Lung (tissue), 12 donors: ENCODE data around the gene VPS13D. TPM values are rescaled to one million over a fixed set of nuclear protein-coding genes. Genes with fewer than 3 reads are reported as not detected.

Experiments used
- ATAC-seq: fragments of 200-7000 bp; cut with Tn5 transposase; one replicate; pipeline ENCODE4 v1.9.1; 2020; ENCODE audit warnings: moderate number of reproducible peaks; ENCODE audit not compliant: insufficient read depth, low FRiP score
- DNase-seq, 3 donors: peaks; one replicate each; pipeline ENCODE4 v3.0.0-alpha.2; 2013 to 2017
- H3K27ac ChIP-seq, 2 donors: one replicate each; pipeline ENCODE4 v1.5.1; 2013; ENCODE audit warnings: mild to moderate bottlenecking in 2 of 2, moderate library complexity in 2 of 2, control low read depth in 1 of 2, inconsistent platforms in 1 of 2, low read depth in 1 of 2, low read length in 1 of 2
- H3K27me3 ChIP-seq, 3 donors: one replicate each; pipeline ENCODE4 v1.5.1; 2013; ENCODE audit warnings: low read length in 2 of 3; ENCODE audit not compliant: control insufficient read depth in 3 of 3, insufficient read depth in 3 of 3
- H3K36me3 ChIP-seq, 4 donors: one replicate each; pipeline ENCODE4 v1.5.1; 2013; ENCODE audit warnings: low read length in 4 of 4, mild to moderate bottlenecking in 1 of 4, moderate library complexity in 1 of 4; ENCODE audit not compliant: control insufficient read depth in 4 of 4, insufficient read depth in 4 of 4
- H3K4me1 ChIP-seq, 5 donors: one replicate each; pipeline ENCODE4 v1.5.1; 2013; ENCODE audit warnings: low read length in 5 of 5, mild to moderate bottlenecking in 2 of 5, moderate library complexity in 1 of 5; ENCODE audit not compliant: control insufficient read depth in 5 of 5, insufficient read depth in 5 of 5
- H3K4me3 ChIP-seq: one replicate; pipeline ENCODE4 v1.5.1; 2013; ENCODE audit warnings: mild to moderate bottlenecking, control low read depth, moderate library complexity
- H3K9ac ChIP-seq, 2 donors: one replicate each; pipeline ENCODE4 v1.5.1; 2013; ENCODE audit warnings: low read length in 2 of 2, control low read depth in 1 of 2; ENCODE audit not compliant: insufficient read depth in 1 of 2
- H3K9me3 ChIP-seq, 4 donors: one replicate each; pipeline ENCODE4 v1.5.1; 2013; ENCODE audit warnings: low read length in 3 of 4, mild to moderate bottlenecking in 1 of 4, moderate library complexity in 1 of 4; ENCODE audit not compliant: control insufficient read depth in 4 of 4, insufficient read depth in 3 of 4
- WGBS, 2 donors: extraction: QIAGEN DNeasy Blood & Tissue Kit; methylation state at CpG; one replicate each; pipeline ENCODE4 v1.1.7; 2013; 5-methylcytosine and 5-hydroxymethylcytosine counted together
- polyA plus RNA-seq, 2 donors: library from polyadenylated mRNA; stranded (reverse); fragments of 200-250 nt; gene quantifications; one replicate each; pipeline ENCODE4 v1.2.1, GENCODE V29; 2013
- total RNA-seq, 2 donors: library from RNA; depleted of rRNA in 1 of 2; stranded (reverse); fragments of >200 nt in 1 of 2; gene quantifications; one replicate each; pipeline ENCODE4 v1.2.1, GENCODE V29; 2014 to 2021
- TF ChIP-seq, protein P1 (sequence below): IDR thresholded peaks from 2 replicates; pipeline ENCODE4 v1.5.1; 2012; ENCODE audit warnings: mild to moderate bottlenecking; ENCODE audit errors: control extremely low read depth, extremely low read depth
- donor health status: control.
- donor health status: control.
- donor health status: Bipolar disorder and iron deficiency.
- donor health status: healthy.
- donor health status: DM: yes; HTN: yes; CAD: no.

The VPS13D gene
- total and polyA plus RNA-seq, 4 donors = 18.4 to 76.0 (median 37.5) TPM

GRCh38 chr1:12203216-12204007, 26.4 kb upstream of the VPS13D start:
- 92 to 95% methylated on average over 20 of the region's 20 CpGs for WGBS, 2 donors
- H3K9me3 ChIP-seq = no peaks in the 10 kb centered on the region
- no peak overlapping the region for H3K4me3 ChIP-seq
- peaks cover 0 to 41% (median 8%) of the 10 kb centered on the region in 4 donors for H3K36me3 ChIP-seq
- H3K4me1 ChIP-seq = no peaks in the 10 kb centered on the region
- H3K9ac ChIP-seq = no peak overlapping the region
- no peaks in the 10 kb centered on the region for H3K27me3 ChIP-seq
- DNase-seq (no peak), ATAC-seq (no peak)
- H3K27ac ChIP-seq = no peak overlapping the region
- TF ChIP-seq, protein P1, sequence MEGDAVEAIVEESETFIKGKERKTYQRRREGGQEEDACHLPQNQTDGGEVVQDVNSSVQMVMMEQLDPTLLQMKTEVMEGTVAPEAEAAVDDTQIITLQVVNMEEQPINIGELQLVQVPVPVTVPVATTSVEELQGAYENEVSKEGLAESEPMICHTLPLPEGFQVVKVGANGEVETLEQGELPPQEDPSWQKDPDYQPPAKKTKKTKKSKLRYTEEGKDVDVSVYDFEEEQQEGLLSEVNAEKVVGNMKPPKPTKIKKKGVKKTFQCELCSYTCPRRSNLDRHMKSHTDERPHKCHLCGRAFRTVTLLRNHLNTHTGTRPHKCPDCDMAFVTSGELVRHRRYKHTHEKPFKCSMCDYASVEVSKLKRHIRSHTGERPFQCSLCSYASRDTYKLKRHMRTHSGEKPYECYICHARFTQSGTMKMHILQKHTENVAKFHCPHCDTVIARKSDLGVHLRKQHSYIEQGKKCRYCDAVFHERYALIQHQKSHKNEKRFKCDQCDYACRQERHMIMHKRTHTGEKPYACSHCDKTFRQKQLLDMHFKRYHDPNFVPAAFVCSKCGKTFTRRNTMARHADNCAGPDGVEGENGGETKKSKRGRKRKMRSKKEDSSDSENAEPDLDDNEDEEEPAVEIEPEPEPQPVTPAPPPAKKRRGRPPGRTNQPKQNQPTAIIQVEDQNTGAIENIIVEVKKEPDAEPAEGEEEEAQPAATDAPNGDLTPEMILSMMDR = no peak

GRCh38 chr1:12204140-12204539, 25.7 kb upstream of the VPS13D start:
- peaks cover 0 to 3% (median 0%) of the 10 kb centered on the region in 5 donors for H3K4me1 ChIP-seq
- H3K4me3 ChIP-seq = no peak overlapping the region
- DNase-seq (no peak), ATAC-seq (no peak)
- TF ChIP-seq, protein P1 = no peak
- H3K9me3 ChIP-seq = no peaks in the 10 kb centered on the region
- no peak overlapping the region for H3K27ac ChIP-seq
- H3K9ac ChIP-seq = no peak overlapping the region
- 86 to 94% methylated on average over 7 of the region's 7 CpGs for WGBS, 2 donors
- no peaks in the 10 kb centered on the region for H3K27me3 ChIP-seq
- peaks cover 0 to 39% (median 8%) of the 10 kb centered on the region in 4 donors for H3K36me3 ChIP-seq

- no peaks in the 10 kb centered on the region for H3K9me3 ChIP-seq
- TF ChIP-seq, protein P1 = no peak
- no peak overlapping the region for H3K27ac ChIP-seq
- H3K36me3 ChIP-seq = peaks cover 0 to 36% (median 8%) of the 10 kb centered on the region in 4 donors
- DNase-seq (peak in 1 of 3 donors; percentile 15), ATAC-seq (no peak)
- no peak overlapping the region for H3K9ac ChIP-seq
- peaks cover 0 to 5% (median 0%) of the 10 kb centered on the region in 5 donors for H3K4me1 ChIP-seq
- H3K27me3 ChIP-seq = no peaks in the 10 kb centered on the region
- H3K4me3 ChIP-seq = no peak overlapping the region
- 83 to 91% methylated on average over 7 of the region's 7 CpGs for WGBS, 2 donors
Observed at GRCh38 chr1:12204754-12205658, 24.8 kb upstream of the VPS13D start.
